Muscle of leg (tissue), 11 donors: ENCODE results near the gene ADGRL1. TPM values are rescaled to one million over a fixed set of nuclear protein-coding genes. Genes with fewer than 3 reads are reported as not detected.
"Not testable (repeated sequence)": the region's sequence is repeated elsewhere in the genome, so short reads cannot be mapped to it uniquely, and the experiment has no call there.

Source experiments
- DNase-seq: peaks from one replicate; pipeline ENCODE4 v3.0.0; 2013
- H3K27ac ChIP-seq: one replicate; pipeline ENCODE4 v1.5.1; 2013; ENCODE audit warnings: mild to moderate bottlenecking, low read length, control low read depth
- H3K27me3 ChIP-seq: one replicate; pipeline ENCODE4 v1.6.1; 2013; ENCODE audit warnings: low read length; ENCODE audit not compliant: control insufficient read depth, insufficient read depth
- H3K36me3 ChIP-seq: one replicate; pipeline ENCODE4 v1.6.1; 2013; ENCODE audit warnings: low read length; ENCODE audit not compliant: control insufficient read depth, insufficient read depth
- H3K4me1 ChIP-seq: one replicate; pipeline ENCODE4 v1.6.1; 2013; ENCODE audit warnings: low read length; ENCODE audit not compliant: control insufficient read depth, insufficient read depth
- H3K4me3 ChIP-seq: one replicate; pipeline ENCODE4 v1.5.1; 2013; ENCODE audit warnings: low read length, control low read depth
- H3K9me3 ChIP-seq: replicated peaks from 2 replicates; pipeline ENCODE4 v1.6.1; 2013; ENCODE audit warnings: low read depth, low read length; ENCODE audit not compliant: control insufficient read depth
- WGBS: methylation state at CpG from one replicate; pipeline ENCODE4 v1.1.5; 2013; ENCODE audit warnings: missing lambda C conversion rate; ENCODE audit not compliant: insufficient coverage; 5-methylcytosine and 5-hydroxymethylcytosine counted together
- polyA plus RNA-seq, 8 donors: library from polyadenylated mRNA; unstranded; fragments of 120-200 nt; gene quantifications; one replicate each; pipeline versions ENCODE4 v1.2.1 to v1.2.3, GENCODE V29; 2013; ENCODE audit warnings: inconsistent platforms in 1 of 8, low replicate concordance in 1 of 8; ENCODE audit not compliant: insufficient read length in 8 of 8, insufficient read depth in 1 of 8
- total RNA-seq: library from RNA; stranded (reverse); fragments of 120-200 nt; gene quantifications from one replicate; pipeline ENCODE4 v1.2.4, GENCODE V29; 2013

ADGRL1 gene
- total and polyA plus RNA-seq, 9 donors, result 7.8 to 28.0 (median 20.9) TPM

GRCh38 chr19:14247548-14248471 lies 41.8 kb upstream of the ADGRL1 start:
- peak overlapping the region; percentile 19 for H3K4me3 ChIP-seq
- H3K36me3 ChIP-seq, H3K9me3 ChIP-seq, H3K27me3 ChIP-seq, H3K27ac ChIP-seq: not testable (repeated sequence)
- H3K4me1 ChIP-seq, result peaks cover 17% of the 10 kb centered on the region
- 0% methylated on average over 12 of the region's 38 CpGs for WGBS
- DNase-seq, result peak; percentile 45

- DNase-seq, H3K9me3 ChIP-seq, H3K36me3 ChIP-seq, H3K27ac ChIP-seq, H3K27me3 ChIP-seq, H3K4me3 ChIP-seq: not testable (repeated sequence)
- 47% methylated on average over 2 of the region's 6 CpGs for WGBS
- H3K4me1 ChIP-seq, result peaks cover 17% of the 10 kb centered on the region
Observed at GRCh38 chr19:14247205-14247547, 41.2 kb upstream of the ADGRL1 start.

DNA sequence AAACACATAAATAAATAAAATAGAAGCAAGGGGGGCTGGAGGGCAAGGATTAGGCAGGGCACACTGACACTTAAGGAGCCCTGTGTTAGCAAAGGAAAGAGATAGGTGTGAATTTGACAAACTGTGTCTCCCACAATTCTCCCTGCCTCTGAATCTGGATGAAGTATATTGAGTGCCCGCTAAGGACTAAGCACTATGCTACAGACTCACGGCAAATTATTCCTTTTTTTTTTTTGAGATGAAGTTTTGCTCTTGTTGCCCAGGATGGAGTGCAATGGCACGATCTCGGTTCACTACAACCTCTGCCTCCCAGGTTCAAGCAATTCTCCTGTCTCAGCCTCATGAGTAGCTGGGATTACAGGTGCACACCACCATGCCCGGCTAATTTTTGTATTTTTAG lies 38.4 kb upstream of the ADGRL1 start:
- not testable (repeated sequence) for H3K36me3 ChIP-seq, DNase-seq, H3K4me3 ChIP-seq, H3K9me3 ChIP-seq, H3K27ac ChIP-seq, H3K27me3 ChIP-seq
- no CpG with 5 or more reads among the region's 5 CpGs for WGBS
- peaks cover 12% of the 10 kb centered on the region for H3K4me1 ChIP-seq

GRCh38 chr19:14243718-14244117 lies 37.7 kb upstream of the ADGRL1 start:
- not testable (repeated sequence) for H3K36me3 ChIP-seq, H3K27ac ChIP-seq, H3K4me1 ChIP-seq, H3K4me3 ChIP-seq, H3K27me3 ChIP-seq, DNase-seq, H3K9me3 ChIP-seq
- WGBS, result 74% methylated on average over 5 of the region's 12 CpGs

GRCh38 chr19:14237014-14237941 lies 31.3 kb upstream of the ADGRL1 start:
- Histone ChIP-seq H3K4me1 (no peaks in the 10 kb centered on the region), H3K4me3 (no peak overlapping the region), H3K27me3 (no peaks in the 10 kb centered on the region), H3K36me3 (no peaks in the 10 kb centered on the region), H3K27ac (no peak overlapping the region), H3K9me3 (peaks cover 2% of the 10 kb centered on the region)
- WGBS, result 80% methylated on average over 2 of the region's 5 CpGs
- DNase-seq, result no peak

GRCh38 chr19:14232945-14233344 lies 27.0 kb upstream of the ADGRL1 start:
- H3K36me3 ChIP-seq, H3K9me3 ChIP-seq, DNase-seq, H3K4me3 ChIP-seq, H3K4me1 ChIP-seq, H3K27me3 ChIP-seq, H3K27ac ChIP-seq: not testable (repeated sequence)
- WGBS, result no CpG with 5 or more reads among the region's 4 CpGs

- H3K36me3 ChIP-seq, H3K9me3 ChIP-seq, H3K4me1 ChIP-seq, H3K27me3 ChIP-seq, H3K4me3 ChIP-seq: not testable (repeated sequence)
- 3% methylated on average over 8 of the region's 17 CpGs for WGBS
- peak; percentile 61 for DNase-seq
- peak overlapping the region; percentile 29 for H3K27ac ChIP-seq
Observed at GRCh38 chr19:14228446-14229071, 22.6 kb upstream of the ADGRL1 start.

- not testable (repeated sequence) for H3K4me3 ChIP-seq, H3K27me3 ChIP-seq, DNase-seq, H3K27ac ChIP-seq, H3K36me3 ChIP-seq, H3K9me3 ChIP-seq, H3K4me1 ChIP-seq
- 100% methylated on average over 1 of the region's 6 CpGs for WGBS
Observed at GRCh38 chr19:14226498-14226897, 20.5 kb upstream of the ADGRL1 start.

- DNase-seq, result no peak
- 90% methylated on average over 11 of the region's 16 CpGs for WGBS
- peaks cover 8% of the 10 kb centered on the region for H3K27me3 ChIP-seq
- H3K4me3 ChIP-seq, result no peak overlapping the region
- H3K27ac ChIP-seq, result no peak overlapping the region
- no peaks in the 10 kb centered on the region for H3K36me3 ChIP-seq
- H3K4me1 ChIP-seq, result no peaks in the 10 kb centered on the region
- H3K9me3 ChIP-seq, result no peaks in the 10 kb centered on the region
Observed at GRCh38 chr19:14222886-14223285, 16.9 kb upstream of the ADGRL1 start.

DNA sequence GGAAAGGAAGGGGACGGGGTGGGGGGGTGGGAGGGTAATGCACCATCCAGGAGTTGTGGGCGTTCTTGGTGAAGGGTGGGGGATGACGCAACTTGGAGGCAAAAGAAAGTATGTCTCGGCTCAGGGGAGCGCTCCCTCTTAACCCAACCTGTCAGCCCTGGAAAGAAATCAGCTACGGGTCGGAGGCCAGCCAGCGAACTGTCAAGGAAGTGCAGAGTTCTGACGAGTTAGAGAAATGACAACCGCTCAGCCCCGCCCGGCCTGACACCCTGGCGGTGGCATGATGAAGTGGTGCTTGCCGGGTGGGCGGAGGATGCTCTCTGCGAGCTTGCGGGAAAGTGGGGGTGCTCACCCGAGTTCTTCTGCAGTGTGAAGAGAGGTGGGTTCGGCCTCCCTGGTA lies 15.4 kb upstream of the ADGRL1 start:
- H3K4me1 ChIP-seq, H3K27me3 ChIP-seq, DNase-seq, H3K27ac ChIP-seq, H3K9me3 ChIP-seq, H3K36me3 ChIP-seq, H3K4me3 ChIP-seq: not testable (repeated sequence)
- no CpG with 5 or more reads among the region's 19 CpGs for WGBS
